ENCODE data around the gene ARL14EP. TPM values are rescaled to one million over a fixed set of nuclear protein-coding genes. Genes with fewer than 3 reads are reported as not detected.

Gene ARL14EP
- total RNA-seq, 1 experiment from 2014 or later, result 5.6 TPM

GRCh38 chr11:30377347-30377746 lies 54.4 kb downstream of the ARL14EP start:
- DNase-seq (ENCODE audit: low spot score), result no peak

GRCh38 chr11:30380846-30381245 lies 57.9 kb downstream of the ARL14EP start:
- DNase-seq (ENCODE audit: low spot score), result no peak

GRCh38 chr11:30381879-30382278 lies 59.0 kb downstream of the ARL14EP start:
- DNase-seq (ENCODE audit: low spot score), result no peak

Other genes with a start within 250 kb of the ARL14EP start
- not detected in 2 replicates for gene FSHB, start 92.1 kb upstream of the ARL14EP start, total RNA-seq (2014; rRNA removed; shearing (Covaris generic))